Uterine smooth muscle cell (primary cell): ENCODE results near the gene IL36G. TPM values are rescaled to one million over a fixed set of nuclear protein-coding genes. Genes with fewer than 3 reads are reported as not detected.

Experiments
- total RNA-seq: library from RNA; depleted of rRNA; stranded (reverse); fragments of >200 nt; gene quantifications from 2 replicates; pipeline ENCODE4 v1.2.3, GENCODE V29; 2014

IL36G gene
- total RNA-seq: not detected in 2 replicates

DNA sequence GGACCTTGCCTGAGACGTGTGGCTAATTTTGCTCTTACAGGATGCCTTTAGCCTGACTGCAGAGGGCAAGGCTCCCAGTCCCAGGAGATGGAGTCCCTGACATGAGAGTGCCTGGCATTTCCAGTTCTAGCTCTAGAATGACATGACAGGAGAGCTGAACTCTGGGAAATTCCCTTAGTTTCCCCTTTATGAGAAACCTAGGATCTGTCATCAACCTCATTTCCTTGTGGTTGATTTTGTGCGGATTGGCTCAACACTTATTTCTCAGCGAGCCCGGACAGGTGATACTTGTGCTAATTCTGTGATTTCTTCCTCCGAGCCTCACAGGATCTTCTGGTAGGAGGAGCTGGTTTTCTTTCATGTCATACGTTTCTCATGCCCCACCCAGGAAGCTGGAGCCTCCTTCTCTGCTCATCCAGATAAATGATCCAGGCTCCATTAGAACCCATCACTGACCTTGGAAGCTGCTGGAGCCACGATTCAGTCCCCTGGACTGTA, at the start of gene IL36G:
Gene IL36G (plus strand): TSS at position 448 of the 498 bp plus-strand sequence. CDS start 633 bp downstream, outside the sequence.

GRCh38 chr2:113005030-113005509, 27.3 kb downstream of the IL36G start, which contains the start of gene IL36A:
Gene IL36A, plus strand, starts transcription at chr2:113005459. Its CDS starts 413 bp downstream, at chr2:113005872.

Other genes with a start within 250 kb of the IL36G start
- gene CKAP2L, start 213.4 kb upstream of the IL36G start, total RNA-seq: 3.9 and 15.8 TPM in 2 replicates
- gene IL1A, start 193.5 kb upstream of the IL36G start, total RNA-seq: 0.12 and 0.22 TPM in 2 replicates
- 0.77 and 1.7 TPM in 2 replicates for gene IL1B, start 141.2 kb upstream of the IL36G start, total RNA-seq
- 0.22 TPM in 1 of 2 replicates, not detected in the other for gene IL37, start 66.8 kb upstream of the IL36G start, total RNA-seq
- gene IL36A, start 27.5 kb downstream of the IL36G start, total RNA-seq: not detected in 2 replicates
- not detected in 2 replicates for gene IL36B, start 74.9 kb downstream of the IL36G start, total RNA-seq
- gene IL36RN, start 81.2 kb downstream of the IL36G start, total RNA-seq: under 0.01 TPM in 1 of 2 replicates, not detected in the other
- gene IL1F10, start 90.0 kb downstream of the IL36G start, total RNA-seq: not detected in 2 replicates
- gene IL1RN, start 149.6 kb downstream of the IL36G start, total RNA-seq: not detected in 2 replicates
- gene PSD4, start 196.0 kb downstream of the IL36G start, total RNA-seq: 5.1 and 10.0 TPM in 2 replicates